ENCODE data around the gene NDST4. TPM values are rescaled to one million over a fixed set of nuclear protein-coding genes. Genes with fewer than 3 reads are reported as not detected.

NDST4 gene
- total and polyA plus RNA-seq, 8 donors, result 0.34 to 1.2 (median 0.74) TPM; not detected in 2

DNA sequence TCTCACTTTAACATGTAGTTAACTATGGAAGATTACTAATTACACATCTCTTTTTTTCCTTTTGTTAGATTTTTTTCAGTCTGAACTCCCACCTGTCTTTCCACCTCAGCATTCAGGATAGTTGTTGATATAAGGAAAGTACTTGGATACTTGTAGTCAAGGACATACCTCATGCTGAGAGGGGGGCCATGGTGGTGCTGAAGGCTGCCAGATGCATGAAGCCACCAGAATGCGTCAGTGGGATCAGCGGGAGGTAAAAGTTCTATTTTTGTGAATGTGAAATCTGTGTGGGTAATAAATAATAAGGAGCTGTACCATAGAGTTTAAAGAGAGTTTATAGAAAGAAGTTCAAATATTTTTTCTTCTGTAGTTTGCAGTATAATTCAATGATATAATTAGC, 13.1 kb upstream of the NDST4 start:
- H3K4me3 ChIP-seq, result no peak overlapping the region
- ATAC-seq, result no peak
- TF ChIP-seq, protein P1, sequence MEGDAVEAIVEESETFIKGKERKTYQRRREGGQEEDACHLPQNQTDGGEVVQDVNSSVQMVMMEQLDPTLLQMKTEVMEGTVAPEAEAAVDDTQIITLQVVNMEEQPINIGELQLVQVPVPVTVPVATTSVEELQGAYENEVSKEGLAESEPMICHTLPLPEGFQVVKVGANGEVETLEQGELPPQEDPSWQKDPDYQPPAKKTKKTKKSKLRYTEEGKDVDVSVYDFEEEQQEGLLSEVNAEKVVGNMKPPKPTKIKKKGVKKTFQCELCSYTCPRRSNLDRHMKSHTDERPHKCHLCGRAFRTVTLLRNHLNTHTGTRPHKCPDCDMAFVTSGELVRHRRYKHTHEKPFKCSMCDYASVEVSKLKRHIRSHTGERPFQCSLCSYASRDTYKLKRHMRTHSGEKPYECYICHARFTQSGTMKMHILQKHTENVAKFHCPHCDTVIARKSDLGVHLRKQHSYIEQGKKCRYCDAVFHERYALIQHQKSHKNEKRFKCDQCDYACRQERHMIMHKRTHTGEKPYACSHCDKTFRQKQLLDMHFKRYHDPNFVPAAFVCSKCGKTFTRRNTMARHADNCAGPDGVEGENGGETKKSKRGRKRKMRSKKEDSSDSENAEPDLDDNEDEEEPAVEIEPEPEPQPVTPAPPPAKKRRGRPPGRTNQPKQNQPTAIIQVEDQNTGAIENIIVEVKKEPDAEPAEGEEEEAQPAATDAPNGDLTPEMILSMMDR (IDR thresholded peaks at IDR 0.05), result no peak
- no peaks in the 10 kb centered on the region for H3K36me3 ChIP-seq
- no peaks in the 10 kb centered on the region for H3K27me3 ChIP-seq
- H3K27ac ChIP-seq, result no peak overlapping the region
- intact Hi-C loops (cut with DNase I), result no loop called here
- no peaks in the 10 kb centered on the region for H3K4me1 ChIP-seq
- H3K9me3 ChIP-seq, result no peaks in the 10 kb centered on the region
- no peak for DNase-seq

DNA sequence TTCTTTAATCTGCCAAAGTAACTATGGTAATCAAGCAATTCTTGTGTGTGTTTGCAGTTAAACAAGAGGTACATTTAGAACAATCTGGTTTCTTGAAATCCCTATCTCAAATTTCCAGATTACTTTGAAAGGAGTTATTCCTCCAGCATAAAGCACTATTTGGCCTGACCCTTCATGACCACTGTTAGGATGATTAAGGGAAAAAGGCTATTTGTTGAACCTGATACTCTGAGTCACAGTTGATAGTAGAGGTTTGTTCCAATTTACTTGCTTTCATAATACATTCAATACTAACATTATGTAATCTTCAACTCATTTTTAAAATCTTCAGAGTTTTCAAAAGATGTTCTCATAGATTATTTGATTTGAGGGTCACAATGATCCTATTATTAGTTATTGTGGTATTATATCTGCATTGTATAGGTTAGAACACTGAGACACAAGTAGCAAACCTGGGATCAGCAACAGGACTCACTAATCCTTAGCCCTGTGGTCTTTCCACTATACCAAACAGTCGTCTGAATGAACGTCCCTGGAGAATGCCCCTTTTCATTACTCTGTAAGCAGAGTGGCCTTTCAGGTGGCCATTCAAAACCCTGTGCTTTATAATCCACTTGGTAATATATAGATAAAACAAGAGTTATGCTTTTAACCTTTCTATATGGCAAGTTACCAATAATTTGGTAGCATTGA, 8.1 kb upstream of the NDST4 start:
- DNase-seq (no peak), ATAC-seq (no peak)
- Histone ChIP-seq H3K27me3 (no peaks in the 10 kb centered on the region), H3K4me1 (no peaks in the 10 kb centered on the region), H3K36me3 (no peaks in the 10 kb centered on the region), H3K4me3 (no peak overlapping the region), H3K9me3 (no peaks in the 10 kb centered on the region), H3K27ac (no peak overlapping the region)
- TF ChIP-seq, protein P1 (IDR thresholded peaks at IDR 0.05), result no peak
- intact Hi-C loops (cut with DNase I), result no loop called here

DNA sequence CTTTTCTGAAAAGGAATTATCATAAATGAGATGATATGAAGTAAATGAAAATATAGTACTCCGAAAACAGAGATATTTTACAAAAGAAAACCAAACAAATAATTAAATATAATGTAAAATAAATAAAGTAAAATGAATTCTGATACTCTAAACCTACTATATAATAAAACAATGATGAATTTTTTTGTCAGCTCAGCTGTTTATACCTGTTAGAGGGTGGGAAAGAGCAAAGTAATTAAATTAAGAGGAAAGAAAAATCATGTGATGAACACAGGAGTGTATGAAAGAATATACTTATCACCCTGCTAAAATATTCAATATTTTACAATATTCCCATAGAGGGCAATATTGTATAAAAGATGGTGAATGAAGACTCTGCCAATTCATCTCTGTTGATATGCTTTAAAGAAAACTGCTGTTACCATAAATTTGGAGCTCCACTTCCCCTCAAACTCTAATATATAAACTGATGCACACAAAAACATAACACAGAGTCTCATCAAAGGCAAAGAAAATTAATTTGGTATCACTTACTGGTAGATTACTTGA, 6.5 kb upstream of the NDST4 start:
- no peak for ATAC-seq
- TF ChIP-seq, protein P1 (IDR thresholded peaks at IDR 0.05), result no peak
- no peaks in the 10 kb centered on the region for H3K4me1 ChIP-seq
- no peak overlapping the region for H3K4me3 ChIP-seq
- H3K27ac ChIP-seq, result no peak overlapping the region
- no peak for DNase-seq
- no peaks in the 10 kb centered on the region for H3K27me3 ChIP-seq
- no peaks in the 10 kb centered on the region for H3K36me3 ChIP-seq
- intact Hi-C loops (cut with DNase I), result no loop called here
- H3K9me3 ChIP-seq, result no peaks in the 10 kb centered on the region

DNA sequence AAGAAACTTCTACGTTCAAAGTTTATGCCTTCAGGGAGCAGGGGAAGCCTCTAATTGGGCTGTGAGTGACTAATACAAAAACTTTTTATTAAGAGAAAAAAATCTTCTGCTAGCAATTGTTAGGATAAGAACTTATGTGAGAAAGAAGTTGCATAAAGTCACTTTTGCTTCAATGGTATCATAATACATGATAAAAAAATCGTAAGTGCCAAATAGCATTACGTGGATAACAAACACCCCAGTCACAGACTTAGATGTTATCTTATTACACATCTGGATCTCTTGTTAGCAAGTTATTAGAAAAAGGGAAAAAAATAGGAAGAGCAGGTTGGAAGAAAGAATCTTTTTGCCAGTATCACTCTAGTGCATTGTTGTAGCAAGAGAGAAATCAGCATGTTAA, 4.2 kb upstream of the NDST4 start:
- no peaks in the 10 kb centered on the region for H3K9me3 ChIP-seq
- H3K4me3 ChIP-seq, result no peak overlapping the region
- H3K27me3 ChIP-seq, result no peaks in the 10 kb centered on the region
- ATAC-seq (no peak), DNase-seq (no peak)
- intact Hi-C loops (cut with DNase I), result no loop called here
- no peaks in the 10 kb centered on the region for H3K36me3 ChIP-seq
- no peaks in the 10 kb centered on the region for H3K4me1 ChIP-seq
- no peak overlapping the region for H3K27ac ChIP-seq
- TF ChIP-seq, protein P1 (IDR thresholded peaks at IDR 0.05), result no peak

DNA sequence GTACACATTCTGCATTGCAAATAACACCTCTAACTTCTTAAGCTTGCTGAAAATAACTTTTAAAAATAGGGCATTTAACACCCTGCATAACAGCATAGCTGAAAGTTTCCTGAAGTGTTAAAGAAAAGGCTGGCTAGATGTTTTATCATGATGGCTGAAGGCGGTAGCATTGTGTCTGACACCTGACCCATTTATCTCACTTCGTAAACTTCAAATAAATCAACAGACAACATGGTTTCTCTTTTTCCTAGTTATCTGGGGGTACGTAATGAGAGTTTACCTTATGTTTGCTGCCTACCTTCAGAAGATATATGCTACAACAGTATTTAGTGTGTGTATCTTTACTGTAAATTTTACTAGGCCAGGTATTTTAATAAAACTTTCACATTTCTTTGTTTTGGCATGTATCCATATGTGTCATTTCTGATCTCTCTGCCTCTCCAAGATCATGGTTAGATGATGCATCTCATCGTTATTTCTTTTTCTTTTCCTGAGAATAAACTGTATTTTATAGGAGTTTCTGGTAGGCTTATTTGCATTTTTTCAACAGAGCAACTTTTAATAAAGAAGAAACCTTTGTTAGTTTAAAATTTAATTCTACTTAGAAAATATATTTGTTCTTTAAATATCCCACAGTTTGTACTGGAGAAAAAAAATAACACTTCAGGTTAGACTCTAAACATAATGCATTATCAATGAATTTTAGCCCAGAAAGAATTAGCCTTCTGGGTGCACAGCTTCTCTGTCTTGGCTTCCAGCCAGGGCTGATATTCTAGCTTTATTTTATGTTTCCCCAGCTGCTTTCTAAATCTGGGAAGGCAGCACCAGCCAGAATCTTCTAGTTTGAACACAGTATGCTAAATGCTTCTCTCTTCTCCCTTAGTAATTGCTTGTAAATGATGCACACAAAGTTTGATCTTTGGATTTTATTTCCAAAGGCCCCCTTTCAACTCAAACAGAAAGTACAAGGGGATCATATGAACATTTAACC, 2.9 kb downstream of the NDST4 start:
- H3K36me3 ChIP-seq, result no peaks in the 10 kb centered on the region
- no peaks in the 10 kb centered on the region for H3K4me1 ChIP-seq
- DNase-seq (peak in 1 of 4 donors; percentile 61), ATAC-seq (no peak)
- TF ChIP-seq, protein P1 (IDR thresholded peaks at IDR 0.05), result no peak
- intact Hi-C loops (cut with DNase I), result no loop called here
- no peak overlapping the region for H3K4me3 ChIP-seq
- H3K27ac ChIP-seq, result no peak overlapping the region
- H3K9me3 ChIP-seq, result no peaks in the 10 kb centered on the region
- no peaks in the 10 kb centered on the region for H3K27me3 ChIP-seq
